Measurements from ENCODE around the gene TP53I13. TPM values are rescaled to one million over a fixed set of nuclear protein-coding genes. Genes with fewer than 3 reads are reported as not detected.
"Not testable (repeated sequence)": the region's sequence is repeated elsewhere in the genome, so short reads cannot be mapped to it uniquely, and the experiment has no call there.

TP53I13 gene
- total RNA-seq, 1 donor from 2014 or later = 40.2 TPM

DNA sequence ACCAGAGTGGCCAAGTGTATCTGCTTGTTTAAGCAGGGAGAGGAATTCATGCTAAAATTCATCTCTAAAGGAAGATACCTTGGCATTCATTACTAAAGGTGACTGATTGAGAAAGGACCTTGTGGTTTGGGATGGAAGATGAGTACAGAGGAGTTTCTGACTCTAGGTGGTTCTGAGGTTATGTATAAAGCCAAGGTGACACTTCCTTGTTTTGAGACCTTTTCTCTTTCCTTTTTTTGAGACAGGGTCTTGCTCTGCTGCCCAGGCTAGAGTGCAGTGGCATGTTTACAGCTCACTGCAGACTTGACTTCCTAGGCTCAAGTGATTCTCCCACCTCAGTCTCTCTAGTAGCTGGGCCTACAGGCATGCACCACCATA is 10.8 kb upstream of the TP53I13 start:
- DNase-seq (ENCODE audit: low spot score, unreplicated experiment) = no peak
- no peaks in the 10 kb centered on the region for H3K36me3 Mint-ChIP-seq (ENCODE audit: insufficient read depth)
- no peak overlapping the region for H3K4me3 Mint-ChIP-seq (ENCODE audit: low read depth)
- peaks cover 22% of the 10 kb centered on the region for H3K4me1 Mint-ChIP-seq (ENCODE audit: low read depth)
- H3K27me3 Mint-ChIP-seq = peaks cover 59% of the 10 kb centered on the region
- H3K9me3 Mint-ChIP-seq (ENCODE audit: low read depth) = no peaks in the 10 kb centered on the region
- no peak overlapping the region for H3K27ac Mint-ChIP-seq
- TF ChIP-seq, protein P1, sequence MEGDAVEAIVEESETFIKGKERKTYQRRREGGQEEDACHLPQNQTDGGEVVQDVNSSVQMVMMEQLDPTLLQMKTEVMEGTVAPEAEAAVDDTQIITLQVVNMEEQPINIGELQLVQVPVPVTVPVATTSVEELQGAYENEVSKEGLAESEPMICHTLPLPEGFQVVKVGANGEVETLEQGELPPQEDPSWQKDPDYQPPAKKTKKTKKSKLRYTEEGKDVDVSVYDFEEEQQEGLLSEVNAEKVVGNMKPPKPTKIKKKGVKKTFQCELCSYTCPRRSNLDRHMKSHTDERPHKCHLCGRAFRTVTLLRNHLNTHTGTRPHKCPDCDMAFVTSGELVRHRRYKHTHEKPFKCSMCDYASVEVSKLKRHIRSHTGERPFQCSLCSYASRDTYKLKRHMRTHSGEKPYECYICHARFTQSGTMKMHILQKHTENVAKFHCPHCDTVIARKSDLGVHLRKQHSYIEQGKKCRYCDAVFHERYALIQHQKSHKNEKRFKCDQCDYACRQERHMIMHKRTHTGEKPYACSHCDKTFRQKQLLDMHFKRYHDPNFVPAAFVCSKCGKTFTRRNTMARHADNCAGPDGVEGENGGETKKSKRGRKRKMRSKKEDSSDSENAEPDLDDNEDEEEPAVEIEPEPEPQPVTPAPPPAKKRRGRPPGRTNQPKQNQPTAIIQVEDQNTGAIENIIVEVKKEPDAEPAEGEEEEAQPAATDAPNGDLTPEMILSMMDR (IDR thresholded peaks at IDR 0.05; ENCODE audit: unreplicated experiment) = no peak

DNA sequence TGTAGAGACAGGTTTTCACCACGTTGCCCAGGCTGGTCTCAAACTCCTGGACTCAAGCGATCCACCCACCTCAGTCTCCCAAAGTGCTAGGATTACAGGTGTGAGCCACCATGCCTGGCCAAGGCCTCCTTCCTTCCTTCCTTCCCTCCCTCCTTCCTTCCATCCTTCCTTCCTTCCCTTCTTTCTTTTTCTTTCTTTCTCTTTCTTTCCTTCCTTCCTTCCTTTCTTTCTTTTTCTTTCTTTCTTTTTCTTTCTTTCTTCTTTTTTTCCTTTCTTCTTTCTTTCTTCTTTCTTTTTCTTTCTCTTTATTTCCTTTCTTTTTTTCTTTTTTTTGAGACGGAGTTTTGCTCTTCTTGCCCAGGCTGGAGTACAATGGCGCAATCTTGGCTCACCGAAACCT is 10.4 kb upstream of the TP53I13 start:
- peaks cover 63% of the 10 kb centered on the region for H3K27me3 Mint-ChIP-seq
- not testable (repeated sequence) for H3K4me3 Mint-ChIP-seq (ENCODE audit: low read depth); H3K9me3 Mint-ChIP-seq (ENCODE audit: low read depth); H3K36me3 Mint-ChIP-seq (ENCODE audit: insufficient read depth); H3K27ac Mint-ChIP-seq; DNase-seq (ENCODE audit: low spot score, unreplicated experiment)
- H3K4me1 Mint-ChIP-seq (ENCODE audit: low read depth) = peaks cover 22% of the 10 kb centered on the region

DNA sequence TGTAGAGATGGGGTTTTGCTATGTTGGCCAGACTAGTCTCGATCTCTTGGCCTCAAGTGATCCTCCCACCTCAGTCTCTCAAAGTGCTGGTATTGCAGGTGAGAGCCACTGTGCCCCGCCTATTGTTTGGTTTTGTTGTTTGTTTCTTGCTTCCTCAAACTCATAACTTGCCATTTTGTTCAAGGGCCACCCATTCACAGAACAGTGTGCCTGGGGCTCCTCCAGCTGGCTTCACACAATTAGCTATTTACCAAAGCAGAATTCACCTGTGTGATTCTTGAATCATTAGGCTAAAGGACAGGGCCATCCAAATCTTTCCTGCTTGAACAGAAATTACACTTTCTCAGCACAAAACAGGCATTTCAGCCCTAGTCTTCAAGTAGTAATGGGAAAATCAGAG is 8.9 kb upstream of the TP53I13 start:
- DNase-seq (ENCODE audit: low spot score, unreplicated experiment) = no peak
- Mint-ChIP-seq H3K27me3 (peaks cover 69% of the 10 kb centered on the region), H3K36me3 (ENCODE audit: insufficient read depth) (no peaks in the 10 kb centered on the region), H3K4me3 (ENCODE audit: low read depth) (no peak overlapping the region), H3K9me3 (ENCODE audit: low read depth) (no peaks in the 10 kb centered on the region), H3K4me1 (ENCODE audit: low read depth) (peaks cover 22% of the 10 kb centered on the region), H3K27ac (no peak overlapping the region)
- TF ChIP-seq, protein P1 (IDR thresholded peaks at IDR 0.05; ENCODE audit: unreplicated experiment) = no peak

DNA sequence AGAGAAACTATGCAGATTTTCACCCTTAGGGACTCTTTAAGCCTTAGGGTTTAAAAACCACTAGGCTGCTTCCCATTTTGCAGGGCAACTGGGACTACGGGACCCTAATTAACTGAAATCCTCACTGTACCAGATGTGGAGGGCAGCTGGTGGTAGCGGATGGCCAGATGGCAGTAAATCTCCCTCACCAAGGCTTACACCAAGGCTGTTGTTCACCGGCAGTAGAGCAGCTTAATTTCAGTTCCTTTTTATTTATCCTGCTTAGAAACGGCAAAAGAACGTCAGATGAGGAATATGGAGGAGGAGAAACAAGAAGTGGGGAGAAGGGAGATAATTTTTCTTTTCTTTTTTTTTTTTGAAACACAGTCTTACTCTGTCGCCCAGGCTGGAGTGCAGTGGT is 8.2 kb upstream of the TP53I13 start:
- H3K9me3 Mint-ChIP-seq (ENCODE audit: low read depth) = no peaks in the 10 kb centered on the region
- no peak for DNase-seq (ENCODE audit: low spot score, unreplicated experiment)
- H3K4me3 Mint-ChIP-seq (ENCODE audit: low read depth) = no peak overlapping the region
- H3K27me3 Mint-ChIP-seq = peaks cover 68% of the 10 kb centered on the region
- TF ChIP-seq, protein P1 (IDR thresholded peaks at IDR 0.05; ENCODE audit: unreplicated experiment) = no peak
- no peak overlapping the region for H3K27ac Mint-ChIP-seq
- no peaks in the 10 kb centered on the region for H3K36me3 Mint-ChIP-seq (ENCODE audit: insufficient read depth)
- peaks cover 16% of the 10 kb centered on the region for H3K4me1 Mint-ChIP-seq (ENCODE audit: low read depth)

DNA sequence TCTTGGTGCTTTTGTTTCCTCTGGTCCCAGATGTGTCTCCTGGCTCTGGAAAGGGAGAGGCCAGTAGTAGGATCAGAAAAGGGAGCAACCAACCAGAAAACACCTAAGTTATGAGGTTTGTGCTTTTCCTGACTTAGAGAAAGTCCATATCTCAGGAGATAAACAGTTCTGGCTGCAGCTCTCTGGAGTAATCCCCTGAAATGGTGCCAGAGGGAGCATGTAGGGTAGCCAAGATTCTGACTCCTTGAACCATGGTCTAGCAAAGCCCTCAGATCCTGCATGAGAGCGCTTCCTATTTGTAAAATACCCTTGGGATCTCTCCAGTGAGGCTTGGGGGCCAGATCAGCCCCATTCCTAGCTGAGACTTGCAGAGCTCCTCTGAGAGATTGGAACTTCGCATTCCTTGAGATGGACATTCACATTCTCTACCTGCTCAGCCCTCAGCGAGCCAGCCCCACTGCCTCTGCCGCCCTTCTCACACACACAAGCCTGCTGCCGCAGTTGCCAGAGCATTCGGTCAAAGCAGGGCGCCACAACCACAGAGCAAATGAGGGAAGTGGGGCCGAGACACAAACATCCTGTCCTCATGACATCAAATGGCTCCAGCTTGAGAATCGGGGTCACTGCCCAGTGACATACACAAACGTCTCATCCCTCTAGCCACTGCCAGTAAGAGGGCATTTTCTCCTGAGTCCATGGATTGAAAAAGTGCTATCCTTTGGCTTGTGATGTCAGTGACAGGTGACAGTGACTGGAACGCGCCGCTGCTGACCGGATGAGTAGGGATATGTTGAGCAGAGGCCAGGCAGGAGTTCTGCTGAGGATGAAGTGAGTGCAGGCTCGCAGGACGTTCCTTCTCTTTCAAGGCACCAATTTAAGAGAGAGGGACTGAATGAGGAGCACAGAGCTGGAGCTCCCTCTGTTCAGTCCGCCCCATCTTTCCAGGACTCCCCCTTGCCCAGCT is 6.7 kb upstream of the TP53I13 start:
- H3K4me3 Mint-ChIP-seq (ENCODE audit: low read depth) = no peak overlapping the region
- H3K9me3 Mint-ChIP-seq (ENCODE audit: low read depth) = no peaks in the 10 kb centered on the region
- no peaks in the 10 kb centered on the region for H3K36me3 Mint-ChIP-seq (ENCODE audit: insufficient read depth)
- peaks cover 76% of the 10 kb centered on the region for H3K27me3 Mint-ChIP-seq
- H3K4me1 Mint-ChIP-seq (ENCODE audit: low read depth) = peaks cover 9% of the 10 kb centered on the region
- no peak overlapping the region for H3K27ac Mint-ChIP-seq
- TF ChIP-seq, protein P1 (IDR thresholded peaks at IDR 0.05; ENCODE audit: unreplicated experiment) = no peak
- DNase-seq (ENCODE audit: low spot score, unreplicated experiment) = no peak

DNA sequence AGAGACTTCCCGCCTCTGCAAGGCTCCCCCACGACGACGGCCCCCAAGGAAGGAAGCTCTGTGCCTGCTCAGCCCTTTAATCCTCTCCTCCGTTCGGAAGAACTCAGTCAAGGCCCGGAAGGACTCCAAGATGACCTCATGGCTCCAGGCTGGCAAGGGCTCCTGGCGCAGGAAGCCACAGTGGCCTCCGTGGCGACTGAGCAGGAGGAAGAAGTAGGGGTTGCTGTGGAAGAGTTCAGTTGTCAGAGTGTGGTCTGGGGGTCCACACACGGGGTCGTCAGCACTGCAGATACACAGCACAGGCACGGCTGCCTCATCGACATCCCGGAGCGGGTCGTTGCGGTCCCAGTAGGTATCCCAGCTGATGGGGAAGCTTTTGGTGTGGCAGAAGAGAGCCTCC is 5.9 kb upstream of the TP53I13 start:
- H3K4me3 Mint-ChIP-seq (ENCODE audit: low read depth) = no peak overlapping the region
- H3K9me3 Mint-ChIP-seq (ENCODE audit: low read depth) = no peaks in the 10 kb centered on the region

More for the DNA sequence above, 5.9 kb upstream of the TP53I13 start:
- Mint-ChIP-seq H3K27ac (no peak overlapping the region), H3K27me3 (peaks cover 68% of the 10 kb centered on the region), H3K4me1 (ENCODE audit: low read depth) (peaks cover 4% of the 10 kb centered on the region), H3K36me3 (ENCODE audit: insufficient read depth) (no peaks in the 10 kb centered on the region)
- TF ChIP-seq, protein P1 (IDR thresholded peaks at IDR 0.05; ENCODE audit: unreplicated experiment) = no peak
- no peak for DNase-seq (ENCODE audit: low spot score, unreplicated experiment)

All from progenitor cell of endocrine pancreas (in vitro differentiated cells).